HEK293 (cell line): ENCODE results near the gene LILRA1.

ENCODE experiments used
- CTCF ChIA-PET: fragments of 350-600 bp; formaldehyde crosslinking; extraction: SDS; loops from one replicate; lab custom pipeline; 2021; ENCODE audit warnings: antibody characterized with exemption; lab: Yijun Ruan, JAX
- POLR2A ChIA-PET: fragments of 300-600 bp; formaldehyde crosslinking; extraction: SDS; loops from one replicate; lab custom pipeline; 2020; ENCODE audit warnings: antibody characterized with exemption, inconsistent platforms; lab: Yijun Ruan, JAX
- H3K27ac ChIP-seq: fragments of 200-500 bp; sonication (Bioruptor generic); 2 replicates; pipeline ENCODE4 v1.5.1; 2014; ENCODE audit warnings: low read depth, low read length, control low read depth, inconsistent platforms; ENCODE audit errors: extremely low read depth
- H3K36me3 ChIP-seq, 2 experiments: fragments of 200-500 bp in 1 of 2; sonication (Bioruptor generic) in 1 of 2; 1 replicate in 1 of 2; 2 replicates in 1 of 2; pipeline ENCODE4 v1.5.1; 2014 to 2017; ENCODE audit warnings: inconsistent platforms in 2 of 2, low read length in 2 of 2; ENCODE audit not compliant: control insufficient read depth in 2 of 2, insufficient read depth in 1 of 2
- H3K4me1 ChIP-seq: fragments of 200-500 bp; sonication (Bioruptor generic); 2 replicates; pipeline ENCODE4 v1.5.1; 2014; ENCODE audit warnings: mild to moderate bottlenecking, low read length, inconsistent platforms; ENCODE audit not compliant: control insufficient read depth, insufficient read depth
- H3K4me3 ChIP-seq: 2 replicates; pipeline ENCODE4 v1.5.1; 2011; ENCODE audit warnings: low read depth, mild to moderate bottlenecking, control low read depth, low read length, moderate library complexity
- H3K9me3 ChIP-seq: fragments of 200-500 bp; sonication (Bioruptor generic); 2 replicates; pipeline ENCODE4 v1.5.1; 2014; ENCODE audit warnings: low read depth, low read length, inconsistent platforms; ENCODE audit not compliant: control insufficient read depth, insufficient read depth
- HOXA7 ChIP-seq: sonication (generic); formaldehyde crosslinking; IDR thresholded peaks from 2 replicates; pipeline ENCODE4 v1.8.1; 2022; ENCODE audit warnings: missing genetic modification reagents, borderline replicate concordance
- SP2 ChIP-seq: fragments of 450-650 bp; formaldehyde crosslinking; IDR thresholded peaks from 2 replicates; pipeline ENCODE4 v1.5.1; 2016; ENCODE audit warnings: missing biosample characterization, missing genetic modification characterization
- ZFHX2 ChIP-seq: fragments of 450-650 bp; formaldehyde crosslinking; conservative IDR thresholded peaks from 2 replicates; pipeline ENCODE4 v1.5.1; 2016; ENCODE audit warnings: missing biosample characterization, missing genetic modification characterization
- ZNF146 ChIP-seq: fragments of 450-650 bp; formaldehyde crosslinking; IDR thresholded peaks from 2 replicates; pipeline ENCODE4 v1.5.1; 2016; ENCODE audit warnings: missing biosample characterization, missing genetic modification characterization
- ZNF184 ChIP-seq: fragments of 450-650 bp; IDR thresholded peaks from 2 replicates; pipeline ENCODE4 v1.5.1; 2018; ENCODE audit warnings: missing biosample characterization, mild to moderate bottlenecking, missing genetic modification characterization
- ZNF266 ChIP-seq: fragments of 450-650 bp; formaldehyde crosslinking; IDR thresholded peaks from 2 replicates; pipeline ENCODE4 v1.5.1; 2016; ENCODE audit warnings: missing biosample characterization, missing genetic modification characterization, low read depth
- ZNF280D ChIP-seq: fragments of 450-650 bp; formaldehyde crosslinking; IDR thresholded peaks from 2 replicates; pipeline ENCODE4 v1.5.1; 2016; ENCODE audit warnings: missing biosample characterization, missing genetic modification characterization
- ZNF335 ChIP-seq: fragments of 450-650 bp; formaldehyde crosslinking; conservative IDR thresholded peaks from 2 replicates; pipeline ENCODE4 v1.5.1; 2016; ENCODE audit warnings: missing biosample characterization, missing genetic modification characterization
- ZNF548 ChIP-seq: fragments of 450-650 bp; formaldehyde crosslinking; IDR thresholded peaks from 2 replicates; pipeline ENCODE4 v1.5.1; 2016; ENCODE audit warnings: missing biosample characterization, missing genetic modification characterization
- ZNF660 ChIP-seq: fragments of 450-650 bp; IDR thresholded peaks from 2 replicates; pipeline ENCODE4 v1.5.1; 2018; ENCODE audit warnings: missing biosample characterization, mild to moderate bottlenecking, missing genetic modification characterization
- ZNF777 ChIP-seq: fragments of 450-650 bp; formaldehyde crosslinking; IDR thresholded peaks from 2 replicates; pipeline ENCODE4 v1.5.1; 2017; ENCODE audit warnings: missing biosample characterization, missing genetic modification characterization, borderline replicate concordance
- ZNF791 ChIP-seq: fragments of 450-650 bp; formaldehyde crosslinking; IDR thresholded peaks from 2 replicates; pipeline ENCODE4 v1.5.1; 2016; ENCODE audit warnings: missing biosample characterization, missing genetic modification characterization
- ZSCAN16 ChIP-seq: fragments of 450-650 bp; formaldehyde crosslinking; IDR thresholded peaks from 2 replicates; pipeline ENCODE4 v1.5.1; 2016; ENCODE audit warnings: missing biosample characterization, missing genetic modification characterization
- TF ChIP-seq, protein P1 (sequence below): fragments of 450-650 bp; formaldehyde crosslinking; IDR thresholded peaks from 2 replicates; pipeline ENCODE4 v1.5.1; 2016; ENCODE audit warnings: missing biosample characterization, missing genetic modification characterization, low read depth
- TF ChIP-seq, protein P2 (sequence below): fragments of 450-650 bp; formaldehyde crosslinking; IDR thresholded peaks from 2 replicates; pipeline ENCODE4 v1.5.1; 2017; ENCODE audit warnings: missing biosample characterization, missing genetic modification characterization
- TF ChIP-seq, protein P3 (sequence below): fragments of 450-650 bp; formaldehyde crosslinking; IDR thresholded peaks from 2 replicates; pipeline ENCODE4 v1.5.1; 2016; ENCODE audit warnings: missing biosample characterization, missing genetic modification characterization

The LILRA1 gene

DNA sequence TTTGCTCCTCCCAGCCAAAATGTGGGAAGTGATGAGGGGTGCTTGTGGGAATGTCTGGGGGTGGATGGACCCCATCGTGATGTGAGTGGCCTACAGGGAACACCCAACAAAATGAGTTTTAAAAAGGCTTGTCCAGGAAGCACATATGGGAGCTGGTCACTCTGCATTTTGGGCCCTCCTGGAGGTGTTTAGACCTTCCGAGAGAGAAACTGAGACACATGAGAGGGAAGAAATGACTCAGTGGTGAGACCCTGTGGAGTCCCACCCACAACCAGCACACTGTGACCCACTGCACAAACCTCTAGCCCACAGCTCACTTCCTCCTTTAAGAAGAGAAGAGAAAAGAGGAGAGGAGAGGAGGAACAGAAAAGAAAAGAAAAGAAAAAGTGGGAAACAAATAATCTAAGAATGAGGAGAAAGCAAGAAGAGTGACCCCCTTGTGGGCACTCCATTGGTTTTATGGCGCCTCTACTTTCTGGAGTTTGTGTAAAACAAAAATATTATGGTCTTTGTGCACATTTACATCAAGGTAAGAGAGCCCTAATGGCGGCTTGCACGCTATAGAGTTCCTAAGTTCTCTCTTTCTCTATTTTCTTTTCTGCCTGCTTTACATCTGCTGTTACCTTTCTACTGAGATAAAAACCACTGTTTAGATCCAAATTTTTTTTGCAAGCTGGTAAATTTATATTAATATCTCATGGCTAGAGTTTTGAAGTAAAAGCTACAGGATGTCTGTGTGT, 23.6 kb downstream of the LILRA1 start:
- H3K4me3 ChIP-seq, result no peak overlapping the region
- no peaks in the 10 kb centered on the region for H3K36me3 ChIP-seq
- TF ChIP-seq ZNF791, result no peak
- no peak for TF ChIP-seq ZNF660
- no peak for TF ChIP-seq ZNF146 (tag by site-specific recombination)
- TF ChIP-seq ZNF335 (tag by site-specific recombination), result no peak
- no peak for TF ChIP-seq ZFHX2 (tag by site-specific recombination)
- TF ChIP-seq ZSCAN16 (tag by site-specific recombination), result no peak
- no peak for TF ChIP-seq ZNF280D (tag by site-specific recombination)
- TF ChIP-seq, protein P1, sequence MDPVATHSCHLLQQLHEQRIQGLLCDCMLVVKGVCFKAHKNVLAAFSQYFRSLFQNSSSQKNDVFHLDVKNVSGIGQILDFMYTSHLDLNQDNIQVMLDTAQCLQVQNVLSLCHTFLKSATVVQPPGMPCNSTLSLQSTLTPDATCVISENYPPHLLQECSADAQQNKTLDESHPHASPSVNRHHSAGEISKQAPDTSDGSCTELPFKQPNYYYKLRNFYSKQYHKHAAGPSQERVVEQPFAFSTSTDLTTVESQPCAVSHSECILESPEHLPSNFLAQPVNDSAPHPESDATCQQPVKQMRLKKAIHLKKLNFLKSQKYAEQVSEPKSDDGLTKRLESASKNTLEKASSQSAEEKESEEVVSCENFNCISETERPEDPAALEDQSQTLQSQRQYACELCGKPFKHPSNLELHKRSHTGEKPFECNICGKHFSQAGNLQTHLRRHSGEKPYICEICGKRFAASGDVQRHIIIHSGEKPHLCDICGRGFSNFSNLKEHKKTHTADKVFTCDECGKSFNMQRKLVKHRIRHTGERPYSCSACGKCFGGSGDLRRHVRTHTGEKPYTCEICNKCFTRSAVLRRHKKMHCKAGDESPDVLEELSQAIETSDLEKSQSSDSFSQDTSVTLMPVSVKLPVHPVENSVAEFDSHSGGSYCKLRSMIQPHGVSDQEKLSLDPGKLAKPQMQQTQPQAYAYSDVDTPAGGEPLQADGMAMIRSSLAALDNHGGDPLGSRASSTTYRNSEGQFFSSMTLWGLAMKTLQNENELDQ (tag by site-specific recombination), result no peak
- no peak for TF ChIP-seq ZNF548
- TF ChIP-seq, protein P2, sequence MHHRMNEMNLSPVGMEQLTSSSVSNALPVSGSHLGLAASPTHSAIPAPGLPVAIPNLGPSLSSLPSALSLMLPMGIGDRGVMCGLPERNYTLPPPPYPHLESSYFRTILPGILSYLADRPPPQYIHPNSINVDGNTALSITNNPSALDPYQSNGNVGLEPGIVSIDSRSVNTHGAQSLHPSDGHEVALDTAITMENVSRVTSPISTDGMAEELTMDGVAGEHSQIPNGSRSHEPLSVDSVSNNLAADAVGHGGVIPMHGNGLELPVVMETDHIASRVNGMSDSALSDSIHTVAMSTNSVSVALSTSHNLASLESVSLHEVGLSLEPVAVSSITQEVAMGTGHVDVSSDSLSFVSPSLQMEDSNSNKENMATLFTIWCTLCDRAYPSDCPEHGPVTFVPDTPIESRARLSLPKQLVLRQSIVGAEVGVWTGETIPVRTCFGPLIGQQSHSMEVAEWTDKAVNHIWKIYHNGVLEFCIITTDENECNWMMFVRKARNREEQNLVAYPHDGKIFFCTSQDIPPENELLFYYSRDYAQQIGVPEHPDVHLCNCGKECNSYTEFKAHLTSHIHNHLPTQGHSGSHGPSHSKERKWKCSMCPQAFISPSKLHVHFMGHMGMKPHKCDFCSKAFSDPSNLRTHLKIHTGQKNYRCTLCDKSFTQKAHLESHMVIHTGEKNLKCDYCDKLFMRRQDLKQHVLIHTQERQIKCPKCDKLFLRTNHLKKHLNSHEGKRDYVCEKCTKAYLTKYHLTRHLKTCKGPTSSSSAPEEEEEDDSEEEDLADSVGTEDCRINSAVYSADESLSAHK (tag by site-specific recombination), result no peak
- no peak for TF ChIP-seq HOXA7 (CRISPR knock-in tag)
- no peak for TF ChIP-seq SP2 (tag by site-specific recombination)
- no peak for TF ChIP-seq ZNF777 (tag by site-specific recombination)
- TF ChIP-seq ZNF184, result no peak
- TF ChIP-seq ZNF266, result no peak
- TF ChIP-seq, protein P3, sequence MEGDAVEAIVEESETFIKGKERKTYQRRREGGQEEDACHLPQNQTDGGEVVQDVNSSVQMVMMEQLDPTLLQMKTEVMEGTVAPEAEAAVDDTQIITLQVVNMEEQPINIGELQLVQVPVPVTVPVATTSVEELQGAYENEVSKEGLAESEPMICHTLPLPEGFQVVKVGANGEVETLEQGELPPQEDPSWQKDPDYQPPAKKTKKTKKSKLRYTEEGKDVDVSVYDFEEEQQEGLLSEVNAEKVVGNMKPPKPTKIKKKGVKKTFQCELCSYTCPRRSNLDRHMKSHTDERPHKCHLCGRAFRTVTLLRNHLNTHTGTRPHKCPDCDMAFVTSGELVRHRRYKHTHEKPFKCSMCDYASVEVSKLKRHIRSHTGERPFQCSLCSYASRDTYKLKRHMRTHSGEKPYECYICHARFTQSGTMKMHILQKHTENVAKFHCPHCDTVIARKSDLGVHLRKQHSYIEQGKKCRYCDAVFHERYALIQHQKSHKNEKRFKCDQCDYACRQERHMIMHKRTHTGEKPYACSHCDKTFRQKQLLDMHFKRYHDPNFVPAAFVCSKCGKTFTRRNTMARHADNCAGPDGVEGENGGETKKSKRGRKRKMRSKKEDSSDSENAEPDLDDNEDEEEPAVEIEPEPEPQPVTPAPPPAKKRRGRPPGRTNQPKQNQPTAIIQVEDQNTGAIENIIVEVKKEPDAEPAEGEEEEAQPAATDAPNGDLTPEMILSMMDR, result no peak
- H3K27ac ChIP-seq, result no peak overlapping the region
- POLR2A ChIA-PET, result interaction anchor here (0.5 kb wide), 1 partner anchor 1978 kb away, joined by 4 read pairs; the partner anchor contains the start of gene ZNF71
- H3K4me1 ChIP-seq, result no peaks in the 10 kb centered on the region
- CTCF ChIA-PET, result interaction anchor here (0.6 to 1.9 kb wide), 3 partner anchors 37 to 226 kb away, joined by 3 to 6 read pairs (median 4); partner anchors contain the start of gene CDC42EP5
- no peaks in the 10 kb centered on the region for H3K9me3 ChIP-seq
